GM12891 (cell line): ENCODE results near the gene CFAP73.

Experiments used
- POLR2A ChIP-seq: IDR thresholded peaks from 2 replicates; pipeline ENCODE4 v1.6.1; 2011; ENCODE audit warnings: low read depth, low read length, control low read depth
- POLR2AphosphoS5 ChIP-seq: IDR thresholded peaks from 2 replicates; pipeline ENCODE4 v1.6.1; 2011; ENCODE audit warnings: low read depth, low read length, control low read depth
- POU2F2 ChIP-seq: IDR thresholded peaks from 2 replicates; pipeline ENCODE4 v1.6.1; 2011; ENCODE audit warnings: low read depth, mild to moderate bottlenecking, control low read depth, low read length, moderate library complexity
- TAF1 ChIP-seq: IDR thresholded peaks from 2 replicates; pipeline ENCODE4 v1.6.1; 2011; ENCODE audit warnings: low read depth, low read length, control low read depth

- no peak for TF ChIP-seq POLR2A
- no peak for TF ChIP-seq POLR2AphosphoS5
- no peak for TF ChIP-seq POU2F2
- TF ChIP-seq TAF1: no peak
Observed at GRCh38 chr12:113165521-113166450, 16.3 kb downstream of the CFAP73 start.
